CD4-positive, CD25-positive, alpha-beta regulatory T cell (primary cell): Measurements from ENCODE around the gene MED15. TPM values are rescaled to one million over a fixed set of nuclear protein-coding genes. Genes with fewer than 3 reads are reported as not detected.

ENCODE experiments used
- ATAC-seq, 2 donors: fragments of 150-1000 bp; cut with Tn5 transposase; one replicate each; pipeline ENCODE4 v1.10.0; 2021; ENCODE audit warnings: low read depth in 2 of 2, moderate number of reproducible peaks in 2 of 2, moderate library complexity in 1 of 2
- DNase-seq, 3 donors: peaks; one replicate each; pipeline versions ENCODE4 v3.0.0 to v3.0.0-alpha.2; 2012 to 2022; ENCODE audit warnings: mixed read lengths in 1 of 3
- H3K27ac ChIP-seq: one replicate; pipeline ENCODE4 v1.7.0; 2013; ENCODE audit warnings: mild to moderate bottlenecking, low read length; ENCODE audit not compliant: insufficient read depth, poor library complexity, severe bottlenecking
- H3K27me3 ChIP-seq: one replicate; pipeline ENCODE4 v1.7.0; 2013; ENCODE audit warnings: low read length; ENCODE audit not compliant: control insufficient read depth, insufficient read depth
- H3K36me3 ChIP-seq: one replicate; pipeline ENCODE4 v1.7.0; 2013; ENCODE audit warnings: mild to moderate bottlenecking, low read length, moderate library complexity; ENCODE audit not compliant: control insufficient read depth, insufficient read depth
- H3K4me1 ChIP-seq: 2 replicates; pipeline ENCODE4 v1.7.0; 2013; ENCODE audit warnings: mild to moderate bottlenecking, low read length; ENCODE audit not compliant: insufficient read depth, control insufficient read depth, poor library complexity, severe bottlenecking
- H3K4me3 ChIP-seq: one replicate; pipeline ENCODE4 v1.7.0; 2013; ENCODE audit warnings: low read depth, mild to moderate bottlenecking, low read length, moderate library complexity
- H3K9me3 ChIP-seq, 2 experiments: 1 replicate in 1 of 2; 2 replicates in 1 of 2; pipeline ENCODE4 v1.7.0; 2013; ENCODE audit warnings: low read length in 2 of 2, mild to moderate bottlenecking in 1 of 2, moderate library complexity in 1 of 2; ENCODE audit not compliant: control insufficient read depth in 2 of 2
- H3K27ac Mint-ChIP-seq, 3 donors: one replicate each; pipeline ENCODE4 v1.8.0; 2020 to 2022; ENCODE audit warnings: mild to moderate bottlenecking in 3 of 3, mixed read lengths in 3 of 3, moderate library complexity in 2 of 3
- H3K27me3 Mint-ChIP-seq: one replicate; pipeline ENCODE4 v1.8.0; 2022; ENCODE audit warnings: mild to moderate bottlenecking, mixed read lengths
- H3K36me3 Mint-ChIP-seq: one replicate; pipeline ENCODE4 v1.8.0; 2020; ENCODE audit warnings: mixed read lengths
- H3K4me1 Mint-ChIP-seq, 4 donors: one replicate each; pipeline ENCODE4 v1.8.0; 2020 to 2022; ENCODE audit warnings: mixed read lengths in 4 of 4, mild to moderate bottlenecking in 1 of 4
- H3K4me3 Mint-ChIP-seq, 4 donors: one replicate each; pipeline ENCODE4 v1.8.0; 2020 to 2022; ENCODE audit warnings: mild to moderate bottlenecking in 4 of 4, mixed read lengths in 4 of 4, moderate library complexity in 3 of 4
- H3K9me3 Mint-ChIP-seq, 7 donors: one replicate each; pipeline ENCODE4 v1.8.0; 2020 to 2022; ENCODE audit warnings: mixed read lengths in 7 of 7, mild to moderate bottlenecking in 3 of 7, moderate library complexity in 2 of 7
- polyA plus RNA-seq, 4 donors: library from polyadenylated mRNA; unstranded; fragments of 300-500 nt; fragmentation: Illumina TruSeq; gene quantifications; one replicate each; pipeline ENCODE4 v1.2.3, GENCODE V29; 2021
- total RNA-seq: library from RNA; stranded (reverse); gene quantifications from one replicate; pipeline ENCODE4 v1.2.3, GENCODE V29; 2022

The MED15 gene
- total and polyA plus RNA-seq, 5 donors from 2014 or later, result 35.1 to 397 (median 41.6) TPM

GRCh38 chr22:20514658-20515406 lies 7.4 kb downstream of the MED15 start:
- Mint-ChIP-seq H3K36me3 (peaks cover 23% of the 10 kb centered on the region), H3K4me3 (peak overlapping the region in 3 of 4 donors; percentile 19 to 79 (median 21)), H3K9me3 (peaks cover 0 to 2% (median 0%) of the 10 kb centered on the region in 7 donors), H3K27me3 (no peaks in the 10 kb centered on the region), H3K27ac (peak overlapping the region; percentile 56 to 81 (median 71)), H3K4me1 (peaks cover 31 to 84% (median 63%) of the 10 kb centered on the region in 4 donors)
- no peak for DNase-seq
- H3K9me3 ChIP-seq, result no peaks in the 10 kb centered on the region
- peaks cover 53% of the 10 kb centered on the region for H3K36me3 ChIP-seq
- peaks cover 69% of the 10 kb centered on the region for H3K4me1 ChIP-seq
- no peak overlapping the region for H3K27ac ChIP-seq
- no peak overlapping the region for H3K4me3 ChIP-seq
- ATAC-seq, result no peak
- H3K27me3 ChIP-seq, result no peaks in the 10 kb centered on the region

GRCh38 chr22:20516399-20516798 lies 9.0 kb downstream of the MED15 start:
- H3K27ac Mint-ChIP-seq, result peak overlapping the region in 1 of 3 donors; percentile 26

DNA sequence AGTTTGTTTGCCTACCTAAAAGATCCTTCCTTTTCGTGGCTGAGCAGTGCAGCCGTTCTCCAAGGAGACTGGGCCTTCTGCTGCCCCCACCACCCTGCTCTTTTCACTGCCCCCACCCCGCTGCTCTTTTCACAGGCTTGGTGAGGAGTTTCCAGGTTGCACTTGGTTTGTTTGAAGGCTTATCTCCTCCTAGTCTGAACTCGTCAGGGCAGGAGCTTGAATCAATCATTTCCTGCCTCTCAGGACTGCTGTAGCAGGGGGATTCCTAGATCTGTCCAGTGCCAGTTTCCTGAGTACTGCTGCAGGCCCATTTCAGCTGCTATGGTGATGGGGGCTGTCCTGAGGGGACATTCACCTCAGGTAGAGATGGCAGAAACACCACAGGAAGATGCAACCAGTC lies 10.0 kb downstream of the MED15 start:
- H3K27ac ChIP-seq, result peak overlapping the region; percentile 26
- H3K36me3 ChIP-seq, result peaks cover 60% of the 10 kb centered on the region
- H3K4me3 Mint-ChIP-seq, result peak overlapping the region; percentile 26 to 66 (median 51)

More at GRCh38 chr22:20516399-20516798, 9.0 kb downstream of the MED15 start:
- Mint-ChIP-seq H3K9me3 (peaks cover 0 to 2% (median 0%) of the 10 kb centered on the region in 7 donors), H3K4me1 (peaks cover 26 to 79% (median 58%) of the 10 kb centered on the region in 4 donors), H3K27me3 (no peaks in the 10 kb centered on the region), H3K4me3 (no peak overlapping the region), H3K36me3 (peaks cover 22% of the 10 kb centered on the region)
- peaks cover 56% of the 10 kb centered on the region for H3K36me3 ChIP-seq
- no peak for ATAC-seq
- H3K4me3 ChIP-seq, result no peak overlapping the region
- DNase-seq, result no peak
- H3K27ac ChIP-seq, result no peak overlapping the region
- peaks cover 63% of the 10 kb centered on the region for H3K4me1 ChIP-seq
- no peaks in the 10 kb centered on the region for H3K27me3 ChIP-seq
- no peaks in the 10 kb centered on the region for H3K9me3 ChIP-seq

DNA sequence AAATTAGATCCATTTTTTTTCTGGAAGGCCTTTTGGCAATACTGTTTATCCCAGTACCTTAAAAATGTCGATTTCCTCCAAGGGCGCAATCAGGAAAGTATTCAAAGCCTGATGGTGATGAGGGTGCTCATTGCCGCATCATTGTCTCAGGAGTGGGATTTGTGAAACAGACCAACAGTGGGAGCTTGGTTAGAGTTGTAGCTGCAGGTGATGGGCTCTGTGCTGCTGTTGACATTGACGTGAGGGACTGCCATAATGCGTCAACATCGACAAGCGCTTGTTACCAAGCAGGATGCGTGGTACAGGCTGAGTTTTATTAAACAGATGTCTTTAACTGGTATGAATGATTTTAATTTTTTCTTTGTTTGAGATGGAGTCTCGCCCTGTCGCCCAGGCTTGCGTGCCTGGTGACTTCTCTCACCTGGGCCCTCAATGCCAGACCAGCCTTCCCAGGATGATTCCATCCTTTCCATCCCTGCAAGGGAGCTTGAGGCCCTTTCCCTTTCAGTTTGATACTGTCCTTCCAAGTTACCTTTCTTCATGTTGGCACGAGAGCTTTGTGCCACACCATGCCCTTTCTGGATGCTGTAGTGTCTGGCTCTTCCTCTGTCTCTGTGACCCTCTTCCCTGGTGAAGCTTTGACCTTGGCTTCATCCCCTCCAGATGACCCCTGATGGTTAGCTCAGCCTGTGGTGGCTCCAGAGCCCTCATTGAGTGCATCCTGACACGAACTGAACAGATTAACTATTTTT lies 10.6 kb downstream of the MED15 start:
- Mint-ChIP-seq H3K27me3 (no peaks in the 10 kb centered on the region), H3K27ac (peak overlapping the region; percentile 22 to 86 (median 61)), H3K4me3 (peak overlapping the region in 3 of 4 donors; percentile 35 to 68 (median 37)), H3K36me3 (peaks cover 24% of the 10 kb centered on the region), H3K9me3 (peaks cover 0 to 2% (median 0%) of the 10 kb centered on the region in 7 donors), H3K4me1 (peaks cover 21 to 82% (median 59%) of the 10 kb centered on the region in 4 donors)
- Histone ChIP-seq H3K27ac (peak overlapping the region; percentile 26), H3K27me3 (no peaks in the 10 kb centered on the region), H3K9me3 (no peaks in the 10 kb centered on the region), H3K4me1 (peaks cover 68% of the 10 kb centered on the region), H3K36me3 (peaks cover 61% of the 10 kb centered on the region), H3K4me3 (peak overlapping the region; percentile 19)
- no peak for ATAC-seq
- no peak for DNase-seq

More for the DNA sequence above, 10.0 kb downstream of the MED15 start:
- H3K27ac Mint-ChIP-seq, result peak overlapping the region; percentile 76 to 88 (median 86)
- ATAC-seq, result peak in 1 of 2 donors; percentile 25
- H3K27me3 Mint-ChIP-seq, result no peaks in the 10 kb centered on the region
- peaks cover 0 to 2% (median 0%) of the 10 kb centered on the region in 7 donors for H3K9me3 Mint-ChIP-seq
- Histone ChIP-seq H3K27me3 (no peaks in the 10 kb centered on the region), H3K4me1 (peaks cover 62% of the 10 kb centered on the region), H3K4me3 (no peak overlapping the region), H3K9me3 (no peaks in the 10 kb centered on the region)
- H3K4me1 Mint-ChIP-seq, result peaks cover 19 to 76% (median 55%) of the 10 kb centered on the region in 4 donors
- DNase-seq, result no peak
- peaks cover 22% of the 10 kb centered on the region for H3K36me3 Mint-ChIP-seq

GRCh38 chr22:20519558-20519957 lies 12.1 kb downstream of the MED15 start:
- Histone ChIP-seq H3K4me1 (peaks cover 76% of the 10 kb centered on the region), H3K27ac (no peak overlapping the region), H3K27me3 (no peaks in the 10 kb centered on the region), H3K36me3 (peaks cover 48% of the 10 kb centered on the region), H3K9me3 (no peaks in the 10 kb centered on the region), H3K4me3 (peak overlapping the region; percentile 26)
- Mint-ChIP-seq H3K9me3 (peaks cover 0 to 2% (median 0%) of the 10 kb centered on the region in 7 donors), H3K4me1 (peaks cover 34 to 82% (median 59%) of the 10 kb centered on the region in 4 donors), H3K36me3 (peaks cover 19% of the 10 kb centered on the region), H3K4me3 (peak overlapping the region in 3 of 4 donors; percentile 6 to 36 (median 34)), H3K27ac (peak overlapping the region in 2 of 3 donors; percentile 80 to 89), H3K27me3 (no peaks in the 10 kb centered on the region)
- ATAC-seq (no peak), DNase-seq (no peak)

DNA sequence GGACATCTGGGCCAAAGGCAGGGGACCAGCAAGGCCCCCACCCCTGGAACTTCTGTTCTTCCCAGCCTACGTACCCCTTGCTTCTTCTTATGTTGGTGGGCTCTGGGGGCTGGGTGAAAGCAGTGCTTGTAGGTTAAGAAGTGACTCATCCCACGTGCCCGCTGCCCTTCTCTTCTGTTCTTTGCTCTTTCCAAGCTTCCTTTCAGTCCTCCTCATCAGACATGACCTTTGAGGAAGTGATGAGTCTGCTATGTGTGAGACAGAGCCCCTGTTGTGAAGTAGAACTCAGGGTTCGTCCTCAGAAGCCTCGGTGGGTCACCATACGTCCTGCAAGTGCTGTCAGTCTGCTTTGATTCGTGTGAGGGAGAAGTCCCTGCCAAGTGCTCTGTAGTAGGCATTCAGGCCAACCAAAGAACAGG lies 12.7 kb downstream of the MED15 start:
- H3K4me3 ChIP-seq, result no peak overlapping the region

DNA sequence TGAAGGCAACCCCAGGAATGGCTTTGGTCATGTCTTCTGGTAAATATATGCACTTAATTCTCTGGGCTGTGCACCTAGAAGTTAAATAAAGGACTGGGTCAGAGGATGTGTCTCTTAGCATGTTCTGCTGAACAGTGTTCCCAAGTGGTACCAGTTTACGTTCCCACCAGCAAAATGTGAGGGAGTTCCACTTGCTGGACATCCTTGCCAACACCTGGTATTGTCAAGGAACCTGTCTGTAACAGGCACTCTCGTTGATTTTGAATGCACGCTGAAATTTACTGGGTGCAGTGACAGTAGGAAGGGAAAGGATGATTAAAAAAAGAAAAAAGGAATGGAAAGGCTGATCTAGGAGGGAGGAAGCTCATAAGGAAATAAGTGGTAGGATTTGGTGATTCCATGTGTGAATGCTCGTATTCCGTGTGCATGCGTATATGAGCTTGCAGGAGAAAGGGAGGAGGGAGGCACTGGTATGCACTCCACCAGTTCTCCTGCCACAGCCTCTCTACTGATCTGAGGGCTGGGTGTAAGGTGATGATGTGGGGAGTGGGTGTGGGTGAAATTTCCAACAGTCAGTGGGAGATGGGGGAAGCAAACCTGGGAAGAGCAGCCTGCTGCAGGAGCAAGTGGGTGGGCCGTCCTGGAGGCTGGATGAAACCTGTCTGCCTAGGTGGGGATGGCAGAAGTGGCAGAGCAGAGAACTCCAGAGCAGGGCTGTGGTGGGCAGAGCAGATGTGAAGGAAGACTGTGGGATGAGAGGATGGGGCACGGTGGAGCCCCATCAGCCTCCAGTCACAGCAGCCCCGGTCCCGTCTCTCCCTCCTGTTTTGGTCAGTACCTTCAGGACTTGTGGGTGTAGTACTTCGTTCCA lies 15.0 kb downstream of the MED15 start:
- Histone ChIP-seq H3K4me3 (peak overlapping the region; percentile 69), H3K27ac (peak overlapping the region; percentile 74), H3K9me3 (no peaks in the 10 kb centered on the region), H3K4me1 (peaks cover 69% of the 10 kb centered on the region), H3K27me3 (no peaks in the 10 kb centered on the region), H3K36me3 (peaks cover 48% of the 10 kb centered on the region)
- H3K4me1 Mint-ChIP-seq, result peaks cover 40 to 81% (median 62%) of the 10 kb centered on the region in 4 donors
- H3K27me3 Mint-ChIP-seq, result no peaks in the 10 kb centered on the region
- peak overlapping the region; percentile 48 to 80 (median 61) for H3K4me3 Mint-ChIP-seq
- peaks cover 27% of the 10 kb centered on the region for H3K36me3 Mint-ChIP-seq
- no peaks in the 10 kb centered on the region for H3K9me3 Mint-ChIP-seq
- no peak for ATAC-seq
- DNase-seq, result no peak
- H3K27ac Mint-ChIP-seq, result peak overlapping the region; percentile 78 to 97 (median 90)

More for the DNA sequence above, 12.7 kb downstream of the MED15 start:
- Histone ChIP-seq H3K4me1 (peaks cover 75% of the 10 kb centered on the region), H3K27me3 (no peaks in the 10 kb centered on the region), H3K27ac (no peak overlapping the region), H3K9me3 (no peaks in the 10 kb centered on the region), H3K36me3 (peaks cover 43% of the 10 kb centered on the region)
- Mint-ChIP-seq H3K36me3 (peaks cover 19% of the 10 kb centered on the region), H3K4me1 (peaks cover 32 to 81% (median 57%) of the 10 kb centered on the region in 4 donors), H3K9me3 (peaks cover 0 to 2% (median 0%) of the 10 kb centered on the region in 7 donors), H3K27ac (peak overlapping the region; percentile 38 to 89 (median 80)), H3K4me3 (peak overlapping the region in 3 of 4 donors; percentile 21 to 63 (median 36)), H3K27me3 (no peaks in the 10 kb centered on the region)
- ATAC-seq, result peak; percentile 29 to 30
- peak in 1 of 3 donors; percentile 44 for DNase-seq
